OCI-LY7 (cell line): ENCODE measurements around the gene TYW1B.

Experiments used
- EZH2phosphoT487 ChIP-seq: fragments of 200-600 bp; sonication (generic); IDR thresholded peaks from 2 replicates; pipeline ENCODE4 v1.6.1; 2018; ENCODE audit warnings: low read depth, borderline replicate concordance, mild to moderate bottlenecking, mixed run types, antibody characterized with exemption, low read length, moderate library complexity, mixed read lengths
- TF ChIP-seq, protein P1 (sequence below): fragments of 200-600 bp; sonication (generic); conservative IDR thresholded peaks from 2 replicates; pipeline ENCODE4 v1.5.1; 2014; ENCODE audit warnings: mild to moderate bottlenecking, antibody characterized with exemption, low read length, moderate library complexity, mixed read lengths

DNA sequence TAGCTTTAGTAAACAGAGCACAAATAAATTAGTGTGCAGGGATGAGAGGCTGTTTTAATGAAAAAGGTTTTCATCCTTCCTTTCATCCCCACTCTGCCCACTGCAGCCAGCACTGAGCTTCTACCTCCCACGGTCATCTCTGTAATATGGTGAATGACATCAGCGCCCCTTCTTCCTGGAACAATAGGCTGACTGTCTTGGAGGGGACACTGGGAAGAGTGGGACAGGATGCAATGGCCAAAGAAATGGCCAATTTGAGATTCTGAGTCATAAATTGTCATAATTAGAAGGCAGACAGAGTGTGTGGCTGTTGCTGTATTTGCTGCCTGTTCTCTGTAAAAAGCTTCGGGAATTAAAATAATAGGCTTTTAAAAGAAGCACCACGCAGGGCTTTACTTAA is 289.1 kb downstream of the TYW1B start:
- TF ChIP-seq, protein P1, sequence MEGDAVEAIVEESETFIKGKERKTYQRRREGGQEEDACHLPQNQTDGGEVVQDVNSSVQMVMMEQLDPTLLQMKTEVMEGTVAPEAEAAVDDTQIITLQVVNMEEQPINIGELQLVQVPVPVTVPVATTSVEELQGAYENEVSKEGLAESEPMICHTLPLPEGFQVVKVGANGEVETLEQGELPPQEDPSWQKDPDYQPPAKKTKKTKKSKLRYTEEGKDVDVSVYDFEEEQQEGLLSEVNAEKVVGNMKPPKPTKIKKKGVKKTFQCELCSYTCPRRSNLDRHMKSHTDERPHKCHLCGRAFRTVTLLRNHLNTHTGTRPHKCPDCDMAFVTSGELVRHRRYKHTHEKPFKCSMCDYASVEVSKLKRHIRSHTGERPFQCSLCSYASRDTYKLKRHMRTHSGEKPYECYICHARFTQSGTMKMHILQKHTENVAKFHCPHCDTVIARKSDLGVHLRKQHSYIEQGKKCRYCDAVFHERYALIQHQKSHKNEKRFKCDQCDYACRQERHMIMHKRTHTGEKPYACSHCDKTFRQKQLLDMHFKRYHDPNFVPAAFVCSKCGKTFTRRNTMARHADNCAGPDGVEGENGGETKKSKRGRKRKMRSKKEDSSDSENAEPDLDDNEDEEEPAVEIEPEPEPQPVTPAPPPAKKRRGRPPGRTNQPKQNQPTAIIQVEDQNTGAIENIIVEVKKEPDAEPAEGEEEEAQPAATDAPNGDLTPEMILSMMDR = no peak
- TF ChIP-seq EZH2phosphoT487 = no peak
